HuH-7 (cell line): ENCODE results near the gene PIK3R6.
"Not testable (repeated sequence)": the region's sequence is repeated elsewhere in the genome, so short reads cannot be mapped to it uniquely, and the experiment has no call there.

Experiments
- DNase-seq: peaks from one replicate; pipeline ENCODE4 v3.0.0; 2011; ENCODE audit warnings: low spot score

The PIK3R6 gene

DNA sequence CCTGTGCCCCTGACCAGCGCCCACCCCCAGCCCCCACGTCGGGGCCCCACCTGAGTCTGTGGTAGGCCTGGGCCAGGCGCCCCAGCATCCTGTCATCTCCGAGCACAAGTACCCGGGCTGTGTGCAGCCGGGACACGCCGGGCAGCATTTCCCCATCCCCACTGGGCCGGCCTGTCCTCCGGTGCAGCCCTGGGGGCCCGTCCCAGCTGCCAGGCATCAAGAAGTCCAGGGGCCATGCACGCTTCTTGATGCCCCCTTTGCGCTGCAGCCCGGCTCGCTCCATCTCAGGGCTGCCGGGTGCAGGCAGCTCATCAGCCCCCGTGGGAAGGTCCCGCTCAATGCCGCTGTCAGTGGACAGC lies 39.0 kb downstream of the PIK3R6 start:
- DNase-seq, result no peak

DNA sequence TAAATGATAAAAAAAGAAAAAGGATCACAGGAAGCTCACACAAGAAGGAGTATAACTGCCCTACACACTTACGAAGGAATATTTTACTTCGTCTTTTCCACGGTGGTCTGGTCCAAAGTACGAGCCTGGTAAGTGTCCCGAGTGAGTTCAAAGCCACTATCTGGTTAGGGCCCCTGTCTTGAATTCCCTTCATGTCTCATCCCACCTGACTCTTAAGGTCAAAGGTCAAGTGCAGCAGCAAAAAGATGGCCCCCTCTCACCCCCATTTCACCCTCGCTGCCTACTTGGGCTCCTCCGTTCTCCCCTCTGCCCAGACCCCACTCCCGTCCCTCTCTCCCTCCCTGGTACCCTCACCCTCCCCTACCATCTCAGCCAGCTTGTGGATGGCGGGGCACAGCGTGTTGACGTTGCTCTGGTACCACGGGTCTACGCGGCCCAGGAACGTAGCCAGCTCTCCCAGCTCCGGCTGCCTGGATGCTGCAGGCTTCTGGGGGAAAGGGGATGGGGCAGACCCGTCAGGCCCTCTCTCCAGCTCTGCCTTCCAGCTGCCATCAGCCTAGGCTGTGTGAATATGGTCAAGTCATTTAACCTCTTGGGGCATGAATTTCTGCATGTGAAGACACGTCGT lies 40.6 kb downstream of the PIK3R6 start:
- DNase-seq, result no peak

DNA sequence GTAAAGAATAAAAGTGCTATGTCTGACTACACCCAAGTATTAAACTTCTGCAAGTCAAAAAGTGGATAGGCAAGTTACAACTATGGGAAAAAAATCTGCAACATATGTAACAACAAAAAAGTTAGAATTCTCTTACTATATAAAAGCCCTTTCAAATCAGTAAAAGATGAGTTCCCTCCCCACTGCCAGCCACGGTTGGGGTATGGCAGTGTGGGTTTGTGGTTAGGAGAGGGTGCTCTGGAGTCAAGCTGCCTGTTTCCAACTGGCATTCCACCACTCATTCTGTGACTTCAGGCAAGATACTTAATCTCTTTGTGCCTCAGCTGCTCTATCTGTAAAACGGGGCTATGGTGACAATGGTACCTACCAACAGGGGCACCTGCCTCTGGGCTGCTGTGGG lies 41.7 kb downstream of the PIK3R6 start:
- DNase-seq, result no peak

DNA sequence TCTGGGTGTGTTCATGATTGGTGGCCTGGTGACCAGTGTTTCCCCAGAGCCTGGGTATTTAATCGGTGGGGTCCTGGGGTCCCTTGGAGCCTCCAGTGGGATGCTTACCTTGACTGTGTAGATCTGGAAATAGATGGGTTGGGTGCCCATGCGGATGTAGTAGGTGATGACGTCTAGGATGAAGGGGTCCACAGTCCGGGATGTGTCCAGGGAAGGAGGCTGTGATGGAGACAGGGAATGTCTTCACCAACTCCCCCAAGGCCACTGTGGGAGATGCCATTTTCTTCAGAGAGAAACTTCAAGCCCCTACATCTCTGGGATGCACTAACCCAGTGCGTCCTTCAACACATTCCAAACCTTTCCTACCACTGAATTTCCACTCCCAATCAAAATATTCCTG lies 44.2 kb downstream of the PIK3R6 start:
- no peak for DNase-seq

DNA sequence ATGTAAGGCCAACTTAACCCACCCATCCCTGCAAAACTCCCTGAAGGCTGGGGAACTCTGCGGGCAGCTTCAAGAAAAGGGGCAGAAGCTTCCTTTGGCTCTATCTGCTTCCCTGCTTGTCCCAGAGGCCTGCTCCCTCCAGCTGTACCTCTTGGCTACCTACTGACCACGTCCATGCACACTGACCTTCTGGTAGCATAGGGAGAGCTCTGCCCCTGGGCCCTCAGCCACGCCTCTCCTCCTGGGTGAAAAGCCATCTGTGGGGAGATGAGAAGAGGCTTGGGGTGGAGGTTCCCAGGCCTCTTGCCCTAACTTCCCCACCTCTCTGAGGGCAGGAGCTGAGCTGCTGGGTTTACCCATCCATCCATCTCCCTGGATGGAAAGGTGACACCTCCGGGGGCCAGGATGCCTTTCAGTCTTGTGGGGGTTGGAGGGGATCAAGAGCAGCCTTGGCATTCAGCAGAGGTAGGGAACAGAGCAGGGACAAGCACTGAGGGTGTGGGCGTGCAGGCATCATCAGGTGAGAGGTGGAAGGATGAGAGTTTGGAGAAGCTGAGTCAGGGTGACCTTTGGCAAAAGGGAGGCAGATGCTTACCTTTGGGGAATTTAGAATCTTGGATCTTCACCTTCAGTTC lies 45.0 kb downstream of the PIK3R6 start:
- DNase-seq, result no peak

DNA sequence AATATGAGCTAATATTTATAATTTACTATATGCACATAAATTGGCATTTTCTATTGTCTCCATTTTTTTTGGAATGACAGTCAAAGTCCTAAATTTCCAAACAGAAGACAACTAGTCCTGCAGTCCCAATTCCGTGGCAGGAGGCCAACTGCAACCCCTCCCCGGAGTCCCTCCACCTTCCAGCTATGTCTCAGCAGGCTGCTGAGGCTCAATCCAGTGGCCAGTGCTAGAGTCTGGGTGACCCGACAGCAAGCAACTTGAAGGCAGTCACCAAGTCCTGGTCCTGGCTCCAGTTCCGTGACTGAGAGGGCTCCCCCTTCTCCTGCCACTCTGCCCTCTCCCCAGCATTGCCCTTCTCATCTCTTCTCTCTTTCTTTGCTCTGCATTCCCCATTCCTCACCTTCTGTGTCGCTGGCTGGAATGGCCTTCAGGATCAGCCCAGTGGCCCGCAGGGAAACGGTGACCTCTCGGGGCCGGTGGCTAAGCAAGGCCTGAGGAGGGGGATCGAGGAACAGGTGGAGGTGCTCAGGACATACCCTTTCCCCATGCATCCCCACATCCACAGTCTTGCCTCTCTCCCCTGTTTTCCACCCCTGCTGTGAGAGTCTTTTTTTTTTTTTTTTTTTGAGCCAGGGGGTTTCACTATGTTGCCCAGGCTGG lies 45.9 kb downstream of the PIK3R6 start:
- no peak for DNase-seq

DNA sequence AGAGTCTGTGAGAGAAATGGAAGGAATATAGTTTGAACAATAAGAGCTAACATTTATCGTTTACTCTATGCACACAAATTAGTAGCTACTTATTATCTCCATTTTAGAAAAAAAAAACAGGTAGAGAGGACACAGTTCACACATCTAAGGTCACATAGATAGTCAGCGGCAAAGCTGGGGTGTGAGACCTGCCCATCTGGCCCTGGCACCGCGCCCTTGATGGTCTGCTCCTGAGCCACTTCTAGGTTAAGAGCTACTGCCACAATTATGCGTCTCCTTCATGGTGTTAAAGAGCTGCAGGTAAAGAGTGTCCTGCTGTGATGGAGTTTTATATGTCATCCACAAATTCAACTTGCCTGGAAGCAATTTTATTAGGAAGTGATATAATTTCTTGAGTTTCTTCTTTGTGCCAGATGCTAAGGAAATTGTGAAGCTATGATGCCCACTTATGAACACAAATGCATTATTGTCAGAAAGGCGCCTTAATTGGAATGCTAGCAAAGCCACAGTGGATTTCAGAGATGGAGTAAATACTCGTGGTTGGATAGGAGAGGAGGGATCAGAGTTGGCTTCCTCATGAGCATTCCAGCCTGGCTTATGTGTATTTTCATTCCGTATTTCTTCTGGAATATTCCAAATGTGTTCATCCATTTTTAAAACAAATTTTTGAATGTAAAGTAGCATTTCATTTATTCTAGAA lies 47.0 kb downstream of the PIK3R6 start:
- no peak for DNase-seq

DNA sequence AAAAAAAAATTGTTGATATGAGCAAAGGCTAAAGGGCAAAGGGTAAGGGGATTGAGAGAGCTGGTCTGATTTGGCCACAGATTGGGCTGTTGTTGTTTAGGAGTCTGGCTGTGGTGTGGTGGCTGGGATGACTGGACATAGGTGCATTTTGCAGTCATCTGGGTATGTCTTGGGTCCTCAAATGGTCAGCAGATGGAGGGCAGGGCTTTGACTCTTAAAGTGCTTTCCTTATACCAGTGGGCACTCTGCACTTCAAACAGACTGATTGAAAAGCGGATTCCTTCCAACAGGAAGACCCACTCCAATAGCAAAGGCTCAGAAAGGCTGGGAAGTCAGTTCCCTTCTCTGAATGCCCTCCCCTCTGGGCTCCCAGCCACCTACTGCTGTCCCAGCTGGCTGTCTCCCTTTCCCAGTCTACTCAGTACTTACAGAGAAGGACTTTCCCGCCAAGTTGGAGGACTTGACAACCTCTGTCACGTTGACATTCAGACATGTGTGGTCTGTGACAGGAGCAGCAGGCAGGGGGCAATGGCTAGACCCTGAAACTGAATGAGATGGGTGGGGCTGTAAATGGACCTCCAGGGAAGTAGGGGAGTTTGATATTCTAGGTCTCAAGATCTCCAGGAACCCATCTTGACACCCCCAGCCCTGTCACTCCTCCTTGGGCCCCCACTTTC lies 48.7 kb downstream of the PIK3R6 start:
- no peak for DNase-seq

DNA sequence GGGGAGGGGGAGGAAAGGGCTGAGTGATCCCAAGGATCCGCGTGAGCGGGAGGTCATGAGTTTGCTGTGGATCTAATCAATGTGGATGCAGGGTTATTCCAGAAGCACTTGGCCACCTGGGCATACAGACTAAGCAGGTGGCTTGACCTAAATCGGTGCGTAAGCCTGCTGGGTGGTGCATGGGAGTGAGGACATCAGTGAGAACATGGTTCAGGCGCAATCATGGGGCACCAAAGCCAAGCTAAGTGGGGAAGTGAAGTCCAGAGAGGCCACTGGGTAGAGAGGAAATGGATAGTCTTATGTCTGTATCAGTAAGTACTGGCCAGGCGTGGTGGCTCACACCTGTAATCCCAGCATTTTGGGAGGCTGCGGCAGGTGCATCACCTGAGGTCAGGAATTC lies 49.4 kb downstream of the PIK3R6 start:
- no peak for DNase-seq

DNA sequence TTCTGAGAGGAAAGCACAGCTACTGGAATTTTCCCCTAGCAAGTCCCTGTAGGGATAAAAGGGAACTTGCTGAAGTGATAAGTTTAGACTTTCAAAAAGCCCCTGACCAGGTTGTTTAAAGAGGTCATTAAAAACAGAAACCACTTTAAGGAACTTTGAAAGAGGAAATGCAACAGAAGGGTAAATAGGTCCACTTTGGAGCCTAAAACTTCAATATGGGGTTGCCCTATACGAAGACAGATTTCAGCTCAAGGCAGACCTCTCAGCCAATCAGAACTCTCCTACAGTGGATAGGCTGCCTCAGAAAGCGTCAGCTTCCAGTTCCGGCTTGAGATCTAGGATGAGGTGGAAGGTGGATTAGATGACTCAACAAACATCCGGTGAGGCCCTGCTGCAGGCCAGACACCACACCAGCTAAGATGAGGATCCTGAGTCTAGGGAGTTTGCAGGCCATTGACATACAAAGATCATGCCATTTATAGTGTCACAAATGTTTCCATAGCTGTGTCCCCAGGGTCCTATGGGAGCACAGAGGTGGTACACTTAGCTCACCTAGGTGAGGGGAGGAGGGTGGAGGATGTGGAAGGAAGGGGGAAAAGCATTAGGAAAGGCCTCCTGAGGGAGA lies 60.4 kb downstream of the PIK3R6 start:
- DNase-seq, result no peak

DNA sequence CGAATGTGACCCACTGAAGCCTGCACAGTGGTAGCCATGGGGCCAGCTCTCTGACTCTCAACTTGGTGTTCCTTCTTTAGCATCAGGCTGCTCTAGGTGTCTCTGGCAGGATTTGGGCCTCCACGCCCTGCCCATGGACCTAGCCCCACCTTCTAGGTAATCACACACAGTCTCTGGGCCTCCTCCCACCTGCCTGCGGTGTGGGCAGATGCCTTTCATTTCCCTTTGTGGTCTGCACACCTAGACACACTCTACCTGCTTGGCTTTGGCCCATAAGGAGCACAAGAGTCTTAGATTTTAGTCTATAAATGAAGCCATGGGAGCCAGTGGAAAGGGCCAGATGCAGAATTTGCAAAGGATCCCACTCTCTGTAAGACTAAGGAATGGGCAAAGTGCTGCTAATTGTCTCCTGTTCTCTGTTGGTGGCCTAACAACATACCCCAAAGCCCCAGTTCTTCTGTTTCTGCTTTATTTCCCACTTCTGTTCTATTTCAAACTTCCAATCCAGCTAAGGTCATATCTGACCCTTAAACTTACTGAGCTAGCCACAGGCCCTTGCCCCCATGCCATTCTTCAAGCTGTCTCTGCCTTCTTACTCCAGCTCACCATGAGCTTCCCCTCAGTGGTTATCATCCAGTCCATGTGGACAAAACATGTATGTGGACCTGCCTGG lies 61.1 kb downstream of the PIK3R6 start:
- no peak for DNase-seq

DNA sequence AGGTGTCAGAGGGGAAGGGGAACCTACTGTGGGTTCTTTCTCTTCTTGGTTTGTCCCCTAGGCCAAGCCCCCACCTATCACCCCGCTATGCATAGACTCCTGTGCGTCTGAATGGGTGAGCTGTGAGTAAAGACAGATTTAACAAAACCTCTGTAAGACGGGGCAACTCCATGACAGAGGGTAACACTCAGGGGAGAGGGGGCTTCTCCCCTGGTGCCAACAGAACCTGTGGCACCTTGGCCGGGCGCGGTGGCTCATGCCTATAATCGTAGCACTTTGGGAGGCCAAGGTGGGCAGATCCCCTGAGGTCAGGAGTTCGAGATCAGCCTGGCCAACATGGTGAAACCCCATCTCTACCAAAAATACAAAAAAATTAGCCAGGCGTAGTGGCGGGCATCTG lies 62.1 kb downstream of the PIK3R6 start:
- not testable (repeated sequence) for DNase-seq

DNA sequence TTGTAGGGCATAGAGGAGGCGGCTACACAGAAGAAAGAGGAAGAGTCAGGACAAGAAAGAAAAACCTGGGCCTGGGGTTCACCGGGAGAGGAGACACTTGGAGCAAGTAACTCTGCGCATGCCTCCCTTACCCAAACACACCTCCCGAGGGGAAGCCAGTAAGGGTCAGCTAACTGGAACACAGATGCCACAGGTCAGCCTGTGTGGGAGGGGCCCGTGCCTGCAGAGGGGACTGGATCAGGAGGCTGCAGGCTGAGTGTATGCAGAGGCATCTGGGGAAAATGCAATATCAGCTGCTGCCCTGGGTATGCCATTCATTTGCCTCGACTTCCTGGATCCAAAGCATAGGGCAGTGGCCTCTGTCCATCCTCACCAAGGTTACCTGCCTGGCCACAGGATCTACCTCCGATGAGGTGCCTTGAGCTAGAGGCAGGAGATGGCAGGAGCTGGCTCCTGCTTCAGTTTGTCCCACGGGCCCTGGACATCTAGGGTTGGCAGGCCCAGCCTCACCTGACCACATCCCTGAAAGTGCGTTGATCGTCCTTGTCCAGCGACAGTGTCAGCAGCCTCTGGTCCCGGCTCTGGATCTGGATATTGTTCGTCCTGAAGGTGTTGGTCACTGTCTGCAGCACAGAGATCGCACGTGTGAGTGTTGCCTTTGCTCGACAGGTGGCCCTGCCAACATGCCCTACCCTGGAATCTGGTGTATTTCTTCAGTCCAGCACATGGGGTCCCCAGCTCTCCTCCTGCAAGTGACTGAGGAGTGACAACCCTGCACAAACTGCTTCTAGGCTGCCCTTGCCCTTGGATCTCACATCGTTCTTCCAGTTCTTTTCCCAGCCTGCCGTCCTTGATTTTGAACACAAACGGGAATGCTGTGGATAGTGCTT lies 63.7 kb downstream of the PIK3R6 start:
- DNase-seq, result no peak

DNA sequence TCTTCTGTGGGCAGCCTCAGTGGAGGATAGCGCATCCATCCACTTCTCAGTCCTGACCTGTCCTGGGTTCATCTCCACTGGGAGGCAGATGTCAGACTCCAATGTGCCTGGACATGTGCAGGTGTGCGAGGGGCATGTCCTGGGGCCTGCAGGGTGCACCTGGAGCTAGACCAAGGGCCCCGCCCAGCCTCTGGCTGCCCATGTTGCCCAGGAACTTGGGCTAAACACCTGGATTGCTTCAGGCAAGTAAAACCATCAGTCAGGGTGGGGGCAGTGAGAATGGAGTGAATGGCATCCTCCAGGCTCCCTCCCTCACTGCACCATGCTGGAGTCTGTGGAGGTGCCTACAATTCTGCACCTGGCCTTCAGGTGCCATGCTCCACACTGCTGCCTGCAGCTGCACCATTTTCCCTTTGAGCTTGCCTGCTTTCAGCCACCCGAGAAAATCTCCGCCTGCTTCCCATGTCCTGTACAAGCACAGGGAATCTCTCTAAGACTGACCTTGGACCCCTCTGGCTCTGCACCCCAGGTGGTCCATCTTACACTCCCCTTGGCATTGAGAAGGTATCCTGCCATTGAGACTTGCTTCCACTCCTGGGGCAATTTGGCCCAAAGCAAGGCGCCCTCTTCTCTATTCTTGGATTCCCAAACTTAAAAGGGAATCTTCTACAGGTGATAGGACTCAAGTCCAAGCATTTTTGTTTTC lies 66.2 kb downstream of the PIK3R6 start:
- DNase-seq, result no peak

DNA sequence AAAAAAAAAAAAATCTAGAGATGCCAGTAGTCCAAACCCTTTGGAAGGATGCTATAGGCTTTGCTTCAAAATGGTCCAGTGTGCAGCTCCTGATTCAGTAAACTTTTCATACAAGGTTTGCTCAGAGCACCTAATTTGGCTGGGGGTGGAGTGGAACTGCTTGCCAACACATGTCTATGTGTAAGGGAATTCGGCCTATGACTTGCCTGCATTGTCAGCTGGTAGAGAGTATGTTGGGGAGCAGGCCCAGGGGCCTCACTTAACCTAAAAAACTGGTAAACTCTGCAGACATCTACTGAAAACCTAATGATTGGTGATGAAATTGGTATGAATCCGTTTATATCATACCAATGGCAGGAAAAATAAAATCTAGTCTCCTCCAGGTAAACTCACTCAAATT lies 66.8 kb downstream of the PIK3R6 start:
- DNase-seq, result no peak

DNA sequence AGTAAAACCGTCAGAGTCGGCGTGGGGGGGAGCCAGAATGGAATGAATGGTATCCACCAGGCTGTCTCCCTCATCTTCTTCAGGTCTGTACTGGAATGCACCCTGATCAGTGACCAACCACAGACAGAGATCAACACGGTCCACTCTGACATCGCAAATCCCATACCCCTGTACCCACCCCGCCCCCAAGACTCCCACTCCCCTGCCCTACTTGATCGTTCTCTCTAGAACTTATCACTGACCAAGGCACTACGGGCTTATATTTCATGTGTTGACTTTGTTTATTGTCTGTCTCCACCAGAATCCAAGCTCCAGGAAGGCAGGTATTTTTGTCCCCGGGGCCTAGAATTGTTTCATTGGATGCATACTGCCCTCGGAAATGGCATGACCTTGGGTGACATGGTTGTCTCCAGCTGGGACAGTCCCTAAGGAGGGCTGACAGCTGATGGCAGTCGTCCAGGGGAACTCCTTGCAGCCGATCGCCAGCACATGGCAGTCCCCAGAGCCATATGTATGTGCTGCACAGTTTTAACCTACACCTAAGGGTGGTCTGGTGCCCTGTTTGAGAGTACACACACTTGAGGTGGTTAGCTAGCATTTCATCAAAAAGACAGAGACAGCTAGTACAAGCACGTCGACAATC lies 67.8 kb downstream of the PIK3R6 start:
- no peak for DNase-seq

DNA sequence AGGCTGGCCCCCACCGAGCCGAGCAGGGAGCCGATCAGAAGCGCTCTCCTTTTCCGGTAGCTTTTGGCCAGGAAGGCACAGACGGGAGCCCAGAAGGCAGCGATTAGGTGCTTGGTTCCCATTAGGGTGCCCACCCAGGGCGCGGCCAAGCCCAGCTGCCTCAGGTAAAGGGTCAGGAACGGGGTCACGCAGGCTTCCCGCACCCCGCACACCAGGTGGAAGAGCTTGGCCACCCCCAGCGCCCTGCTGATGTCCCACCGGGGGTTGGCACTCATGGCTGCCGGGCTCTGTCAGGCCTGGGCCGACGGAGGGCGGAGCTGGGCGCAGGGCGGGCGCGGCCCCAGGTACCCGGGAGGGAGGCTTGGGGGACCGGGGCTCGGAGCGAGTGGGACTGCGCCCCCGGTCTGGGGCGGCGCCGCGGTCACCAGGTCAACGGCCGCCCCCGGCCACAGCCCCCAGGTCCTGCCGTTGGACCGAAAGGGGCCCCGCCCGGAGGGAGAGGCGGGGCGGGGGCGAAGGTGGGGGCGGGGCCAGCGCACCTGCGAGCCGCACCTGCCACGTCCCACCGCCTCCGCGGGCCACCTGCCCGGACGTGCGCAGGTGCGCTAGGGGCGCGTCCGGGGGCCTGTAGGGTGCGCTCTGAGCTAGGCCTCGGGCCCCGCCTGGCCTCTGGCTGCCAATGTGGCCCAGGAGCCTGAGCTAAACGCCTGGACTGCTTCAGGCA lies 68.5 kb downstream of the PIK3R6 start, which contains the start of gene MFSD6L:
TSS of gene MFSD6L (minus strand) at position 520 of the 724 bp plus-strand sequence. CDS start at position 275, 245 bp downstream.
- DNase-seq, result no peak

DNA sequence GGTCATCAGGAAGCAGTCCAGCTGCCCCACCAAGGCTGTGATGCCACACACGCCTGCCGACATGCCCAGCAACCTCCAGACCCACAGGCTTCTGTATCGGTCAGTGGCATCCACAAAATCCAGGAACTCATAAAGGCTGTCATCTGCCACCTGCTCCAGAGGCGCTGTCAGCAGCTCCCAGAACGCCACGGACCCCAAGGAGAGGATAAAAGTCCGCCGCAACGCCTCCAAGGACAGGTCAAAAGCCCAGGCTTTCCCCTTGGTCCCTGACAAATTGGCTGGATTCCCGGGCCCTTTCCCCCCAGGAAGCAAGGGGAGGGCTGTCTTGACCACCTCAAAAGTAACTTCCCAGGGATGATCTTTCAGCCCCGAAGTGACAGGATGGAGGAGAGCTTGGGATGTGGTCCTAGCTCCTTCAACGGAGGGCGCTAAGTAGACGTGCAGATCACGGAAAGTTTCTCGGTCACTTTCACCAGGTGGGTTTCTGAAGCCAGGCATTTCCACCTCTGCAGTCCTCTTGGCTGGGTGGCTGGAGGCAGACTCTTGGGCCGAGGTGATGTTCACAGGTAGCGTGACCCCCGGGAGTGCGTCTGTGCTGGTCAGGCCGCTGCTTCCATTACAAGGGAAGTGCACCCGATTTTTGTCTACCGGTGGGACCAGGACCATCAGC lies 69.2 kb downstream of the PIK3R6 start:
- no peak for DNase-seq
